HG03095 (cell line): ENCODE measurements around the gene CCDC68.
"Not testable (repeated sequence)": the region's sequence is repeated elsewhere in the genome, so short reads cannot be mapped to it uniquely, and the experiment has no call there.

Experiments
- ATAC-seq: cut with Tn5 transposase; IDR thresholded peaks from one replicate; pipeline ENCODE4 v1.9.1; 2021; ENCODE audit warnings: moderate library complexity; ENCODE audit not compliant: unreplicated experiment

Gene CCDC68

GRCh38 chr18:54958704-54959625 is at the start of gene CCDC68:
Gene CCDC68, minus strand, starts transcription at chr18:54959461. Its CDS starts 16,670 bp downstream, at chr18:54942791.
- no peak for ATAC-seq

- ATAC-seq: no peak
These were observed 48.3 kb upstream of the CCDC68 start for GRCh38 chr18:55007602-55008001.

- ATAC-seq: no peak
These were observed 44.4 kb upstream of the CCDC68 start for GRCh38 chr18:55003695-55004094.

GRCh38 chr18:55002261-55002660 is 43.0 kb upstream of the CCDC68 start:
- ATAC-seq: no peak

GRCh38 chr18:55001394-55002024 is 42.2 kb upstream of the CCDC68 start:
- no peak for ATAC-seq

GRCh38 chr18:55000529-55000928 is 41.3 kb upstream of the CCDC68 start:
- ATAC-seq: no peak

GRCh38 chr18:54999016-54999415 is 39.8 kb upstream of the CCDC68 start:
- ATAC-seq: no peak

- ATAC-seq: no peak
These were observed 36.3 kb upstream of the CCDC68 start for GRCh38 chr18:54995421-54996143.

- ATAC-seq: no peak
These were observed 32.7 kb upstream of the CCDC68 start for GRCh38 chr18:54991981-54992380.

- ATAC-seq: no peak
These were observed 25.6 kb upstream of the CCDC68 start for GRCh38 chr18:54984908-54985307.

GRCh38 chr18:54983791-54984190 is 24.5 kb upstream of the CCDC68 start:
- no peak for ATAC-seq

GRCh38 chr18:54983041-54983686 is 23.9 kb upstream of the CCDC68 start:
- no peak for ATAC-seq

GRCh38 chr18:54981076-54981475 is 21.8 kb upstream of the CCDC68 start:
- ATAC-seq: no peak

GRCh38 chr18:54975598-54975997 is 16.3 kb upstream of the CCDC68 start:
- ATAC-seq: no peak

- no peak for ATAC-seq
These were observed 13.8 kb upstream of the CCDC68 start for GRCh38 chr18:54973046-54973445.

- no peak for ATAC-seq
These were observed 9.5 kb upstream of the CCDC68 start for GRCh38 chr18:54968807-54969206.

- not testable (repeated sequence) for ATAC-seq
These were observed 9.0 kb upstream of the CCDC68 start for GRCh38 chr18:54968237-54968636.

GRCh38 chr18:54967786-54968185 is 8.5 kb upstream of the CCDC68 start:
- ATAC-seq: no peak

- no peak for ATAC-seq
These were observed 5.5 kb upstream of the CCDC68 start for GRCh38 chr18:54964741-54965140.

GRCh38 chr18:54962919-54963645 is 3.8 kb upstream of the CCDC68 start:
- no peak for ATAC-seq
